Lung (tissue), 12 donors: ENCODE measurements around the gene FOLR2. TPM values are rescaled to one million over a fixed set of nuclear protein-coding genes. Genes with fewer than 3 reads are reported as not detected.

Experiments used
- ATAC-seq: fragments of 200-7000 bp; cut with Tn5 transposase; one replicate; pipeline ENCODE4 v1.9.1; 2020; ENCODE audit warnings: moderate number of reproducible peaks; ENCODE audit not compliant: insufficient read depth, low FRiP score
- DNase-seq, 3 donors: peaks; one replicate each; pipeline ENCODE4 v3.0.0-alpha.2; 2013 to 2017
- H3K27ac ChIP-seq, 2 donors: one replicate each; pipeline ENCODE4 v1.5.1; 2013; ENCODE audit warnings: mild to moderate bottlenecking in 2 of 2, moderate library complexity in 2 of 2, control low read depth in 1 of 2, inconsistent platforms in 1 of 2, low read depth in 1 of 2, low read length in 1 of 2
- H3K27me3 ChIP-seq, 3 donors: one replicate each; pipeline ENCODE4 v1.5.1; 2013; ENCODE audit warnings: low read length in 2 of 3; ENCODE audit not compliant: control insufficient read depth in 3 of 3, insufficient read depth in 3 of 3
- H3K36me3 ChIP-seq, 4 donors: one replicate each; pipeline ENCODE4 v1.5.1; 2013; ENCODE audit warnings: low read length in 4 of 4, mild to moderate bottlenecking in 1 of 4, moderate library complexity in 1 of 4; ENCODE audit not compliant: control insufficient read depth in 4 of 4, insufficient read depth in 4 of 4
- H3K4me1 ChIP-seq, 5 donors: one replicate each; pipeline ENCODE4 v1.5.1; 2013; ENCODE audit warnings: low read length in 5 of 5, mild to moderate bottlenecking in 2 of 5, moderate library complexity in 1 of 5; ENCODE audit not compliant: control insufficient read depth in 5 of 5, insufficient read depth in 5 of 5
- H3K4me3 ChIP-seq: one replicate; pipeline ENCODE4 v1.5.1; 2013; ENCODE audit warnings: mild to moderate bottlenecking, control low read depth, moderate library complexity
- H3K9ac ChIP-seq, 2 donors: one replicate each; pipeline ENCODE4 v1.5.1; 2013; ENCODE audit warnings: low read length in 2 of 2, control low read depth in 1 of 2; ENCODE audit not compliant: insufficient read depth in 1 of 2
- H3K9me3 ChIP-seq, 4 donors: one replicate each; pipeline ENCODE4 v1.5.1; 2013; ENCODE audit warnings: low read length in 3 of 4, mild to moderate bottlenecking in 1 of 4, moderate library complexity in 1 of 4; ENCODE audit not compliant: control insufficient read depth in 4 of 4, insufficient read depth in 3 of 4
- CTCF ChIP-seq: IDR thresholded peaks from 2 replicates; pipeline ENCODE4 v1.5.1; 2012; ENCODE audit warnings: mild to moderate bottlenecking; ENCODE audit errors: control extremely low read depth, extremely low read depth
- WGBS, 2 donors: extraction: QIAGEN DNeasy Blood & Tissue Kit; methylation state at CpG; one replicate each; pipeline ENCODE4 v1.1.7; 2013; 5-methylcytosine and 5-hydroxymethylcytosine counted together
- polyA plus RNA-seq, 2 donors: library from polyadenylated mRNA; stranded (reverse); fragments of 200-250 nt; gene quantifications; one replicate each; pipeline ENCODE4 v1.2.1, GENCODE V29; 2013
- total RNA-seq, 2 donors: library from RNA; depleted of rRNA in 1 of 2; stranded (reverse); fragments of >200 nt in 1 of 2; gene quantifications; one replicate each; pipeline ENCODE4 v1.2.1, GENCODE V29; 2014 to 2021
- donor health status: control.
- donor health status: control.
- donor health status: Bipolar disorder and iron deficiency.
- donor health status: healthy.
- donor health status: DM: yes; HTN: yes; CAD: no.

The FOLR2 gene
- total and polyA plus RNA-seq, 4 donors = 3.2 to 19.7 (median 10.2) TPM

- Histone ChIP-seq H3K9ac (no peak overlapping the region), H3K4me3 (no peak overlapping the region), H3K4me1 (peaks cover 0 to 19% (median 8%) of the 10 kb centered on the region in 5 donors), H3K27ac (no peak overlapping the region), H3K27me3 (peaks cover 0 to 3% (median 0%) of the 10 kb centered on the region in 3 donors), H3K36me3 (peaks cover 0 to 80% (median 62%) of the 10 kb centered on the region in 4 donors), H3K9me3 (peaks cover 0 to 2% (median 0%) of the 10 kb centered on the region in 4 donors)
- ATAC-seq (no peak), DNase-seq (no peak)
- TF ChIP-seq CTCF = no peak
- WGBS, 2 donors = 89 to 92% methylated on average over 4 of the region's 4 CpGs
These were observed 18.3 kb downstream of the FOLR2 start for GRCh38 chr11:72234920-72235319.

- H3K9ac ChIP-seq = no peak overlapping the region
- no peak for ATAC-seq
- 90 to 93% methylated on average over 17 of the region's 17 CpGs for WGBS, 2 donors
- H3K4me3 ChIP-seq = no peak overlapping the region
- peaks cover 0 to 74% (median 57%) of the 10 kb centered on the region in 4 donors for H3K36me3 ChIP-seq
- TF ChIP-seq CTCF = no peak
- no peak overlapping the region for H3K27ac ChIP-seq
- peaks cover 0 to 24% (median 14%) of the 10 kb centered on the region in 5 donors for H3K4me1 ChIP-seq
- DNase-seq = no peak
- H3K27me3 ChIP-seq = peaks cover 0 to 5% (median 5%) of the 10 kb centered on the region in 3 donors
- peaks cover 0 to 2% (median 0%) of the 10 kb centered on the region in 4 donors for H3K9me3 ChIP-seq
These were observed 18.9 kb downstream of the FOLR2 start for GRCh38 chr11:72235351-72236057.

- H3K4me1 ChIP-seq = peaks cover 0 to 29% (median 14%) of the 10 kb centered on the region in 5 donors
- DNase-seq (no peak), ATAC-seq (no peak)
- no peak overlapping the region for H3K4me3 ChIP-seq
- peaks cover 0 to 2% (median 0%) of the 10 kb centered on the region in 4 donors for H3K9me3 ChIP-seq
- WGBS, 2 donors = 60 to 72% methylated on average over 4 of the region's 4 CpGs
- no peak overlapping the region for H3K27ac ChIP-seq
- no peak for TF ChIP-seq CTCF
- H3K36me3 ChIP-seq = peaks cover 0 to 67% (median 52%) of the 10 kb centered on the region in 4 donors
- no peak overlapping the region for H3K9ac ChIP-seq
- peaks cover 0 to 12% (median 9%) of the 10 kb centered on the region in 3 donors for H3K27me3 ChIP-seq
These were observed 19.6 kb downstream of the FOLR2 start for GRCh38 chr11:72236083-72236697.
